GM12874 (cell line): Measurements from ENCODE around the gene COASY.

Source experiments
- CTCF ChIP-seq: IDR thresholded peaks from 2 replicates; pipeline ENCODE4 v1.5.1; 2011; ENCODE audit warnings: low read depth, mild to moderate bottlenecking, control low read depth, low read length, moderate library complexity; ENCODE audit not compliant: insufficient read depth

COASY gene

GRCh38 chr17:42559075-42559474 lies 2.9 kb upstream of the COASY start:
- TF ChIP-seq CTCF, result no peak

DNA sequence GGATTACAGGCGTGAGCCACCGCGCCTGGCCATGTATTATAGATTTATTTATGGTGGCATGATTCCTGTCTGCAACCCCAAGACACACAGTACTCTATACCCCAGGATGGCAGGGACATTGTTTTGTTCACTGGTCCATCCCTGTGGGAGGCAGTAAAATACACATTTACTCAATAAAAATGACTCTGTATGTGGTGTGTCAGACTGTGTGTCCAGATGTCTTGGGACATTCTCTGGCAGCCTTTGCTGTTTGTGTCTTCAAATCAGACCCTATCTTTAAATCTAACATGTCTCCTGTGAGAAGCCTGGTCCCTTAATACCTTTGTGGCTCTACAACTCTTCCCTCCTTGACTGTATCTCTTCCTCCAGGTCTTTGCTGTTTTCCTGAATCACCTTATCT lies 1.7 kb upstream of the COASY start:
- TF ChIP-seq CTCF, result no peak

GRCh38 chr17:42562388-42563142 lies 617 bp downstream of the COASY start:
- no peak for TF ChIP-seq CTCF

DNA sequence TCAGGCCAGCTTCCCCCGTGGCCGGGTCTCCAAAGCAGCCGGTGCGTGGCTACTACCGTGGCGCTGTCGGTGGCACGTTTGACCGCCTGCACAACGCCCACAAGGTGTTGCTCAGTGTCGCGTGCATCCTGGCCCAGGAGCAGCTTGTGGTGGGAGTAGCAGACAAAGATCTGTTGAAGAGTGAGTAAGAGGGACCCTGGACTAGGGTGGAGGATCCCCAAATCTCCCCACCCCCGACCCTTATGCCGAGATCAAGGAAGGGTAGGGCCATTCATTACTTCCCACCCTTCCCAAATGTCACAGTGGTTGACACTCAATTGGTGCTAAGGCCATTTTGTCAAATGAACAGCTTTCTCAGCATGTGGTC lies 1.2 kb downstream of the COASY start:
- no peak for TF ChIP-seq CTCF

- no peak for TF ChIP-seq CTCF
Observed at GRCh38 chr17:42563543-42563942, 1.6 kb downstream of the COASY start.

DNA sequence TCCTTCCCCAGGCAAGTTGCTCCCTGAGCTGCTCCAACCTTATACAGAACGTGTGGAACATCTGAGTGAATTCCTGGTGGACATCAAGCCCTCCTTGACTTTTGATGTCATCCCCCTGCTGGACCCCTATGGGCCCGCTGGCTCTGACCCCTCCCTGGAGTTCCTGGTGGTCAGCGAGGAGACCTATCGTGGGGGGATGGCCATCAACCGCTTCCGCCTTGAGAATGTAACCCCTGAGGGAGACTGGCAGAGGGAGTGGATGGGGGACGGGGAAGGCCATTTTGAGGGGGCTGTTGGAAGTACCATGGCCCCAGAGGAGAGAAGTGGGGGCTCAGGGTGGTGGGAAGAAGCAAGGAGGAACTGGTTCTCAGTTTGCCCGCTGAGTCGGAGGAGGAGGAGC lies 2.0 kb downstream of the COASY start:
- TF ChIP-seq CTCF, result no peak

DNA sequence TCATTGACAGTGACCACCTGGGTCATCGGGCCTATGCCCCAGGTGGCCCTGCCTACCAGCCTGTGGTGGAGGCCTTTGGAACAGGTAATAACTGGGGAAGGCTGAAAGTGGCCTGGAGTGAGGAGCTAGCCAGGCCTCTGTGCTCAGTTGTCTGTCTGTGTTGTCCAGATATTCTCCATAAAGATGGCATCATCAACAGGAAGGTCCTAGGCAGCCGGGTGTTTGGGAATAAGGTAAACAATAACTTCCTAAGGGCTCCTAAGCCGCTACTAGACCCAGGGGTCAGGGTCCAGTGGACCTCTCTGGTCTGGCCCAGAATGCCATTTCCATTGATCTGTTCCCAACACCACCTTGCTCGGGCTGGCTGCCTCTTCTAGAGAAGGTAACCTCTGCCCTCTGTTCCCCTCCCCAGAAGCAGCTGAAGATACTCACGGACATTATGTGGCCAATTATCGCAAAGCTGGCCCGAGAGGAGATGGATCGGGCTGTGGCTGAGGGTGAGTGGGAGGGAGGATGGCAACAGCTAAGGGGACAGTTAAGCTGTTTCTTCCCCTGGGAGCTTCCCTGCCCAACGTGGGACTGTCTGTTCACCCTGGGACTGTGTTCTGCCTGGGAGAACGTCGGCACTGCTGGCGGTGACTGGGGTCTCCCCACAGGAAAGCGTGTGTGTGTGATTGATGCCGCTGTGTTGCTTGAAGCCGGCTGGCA lies 3.0 kb downstream of the COASY start:
- TF ChIP-seq CTCF, result no peak
